GM12892 (cell line): ENCODE measurements around the gene PPP1R3E.

ENCODE experiments used
- POLR2A ChIP-seq: IDR thresholded peaks from 2 replicates; pipeline ENCODE4 v1.6.1; 2011; ENCODE audit warnings: low read depth, low read length, control low read depth
- POLR2AphosphoS5 ChIP-seq: IDR thresholded peaks from 2 replicates; pipeline ENCODE4 v1.6.1; 2011; ENCODE audit warnings: low read depth, low read length, control low read depth

- no peak for TF ChIP-seq POLR2A
- TF ChIP-seq POLR2AphosphoS5, result no peak
Observed at GRCh38 chr14:23301288-23301968, 1.2 kb downstream of the PPP1R3E start.
